ENCODE measurements around the gene FTSJ3.
A peak's percentile ranks its signal among the peaks of the same experiment; 100 is the strongest.
"Not testable (repeated sequence)": the region's sequence is repeated elsewhere in the genome, so short reads cannot be mapped to it uniquely, and the experiment has no call there.

The FTSJ3 gene, protein sequence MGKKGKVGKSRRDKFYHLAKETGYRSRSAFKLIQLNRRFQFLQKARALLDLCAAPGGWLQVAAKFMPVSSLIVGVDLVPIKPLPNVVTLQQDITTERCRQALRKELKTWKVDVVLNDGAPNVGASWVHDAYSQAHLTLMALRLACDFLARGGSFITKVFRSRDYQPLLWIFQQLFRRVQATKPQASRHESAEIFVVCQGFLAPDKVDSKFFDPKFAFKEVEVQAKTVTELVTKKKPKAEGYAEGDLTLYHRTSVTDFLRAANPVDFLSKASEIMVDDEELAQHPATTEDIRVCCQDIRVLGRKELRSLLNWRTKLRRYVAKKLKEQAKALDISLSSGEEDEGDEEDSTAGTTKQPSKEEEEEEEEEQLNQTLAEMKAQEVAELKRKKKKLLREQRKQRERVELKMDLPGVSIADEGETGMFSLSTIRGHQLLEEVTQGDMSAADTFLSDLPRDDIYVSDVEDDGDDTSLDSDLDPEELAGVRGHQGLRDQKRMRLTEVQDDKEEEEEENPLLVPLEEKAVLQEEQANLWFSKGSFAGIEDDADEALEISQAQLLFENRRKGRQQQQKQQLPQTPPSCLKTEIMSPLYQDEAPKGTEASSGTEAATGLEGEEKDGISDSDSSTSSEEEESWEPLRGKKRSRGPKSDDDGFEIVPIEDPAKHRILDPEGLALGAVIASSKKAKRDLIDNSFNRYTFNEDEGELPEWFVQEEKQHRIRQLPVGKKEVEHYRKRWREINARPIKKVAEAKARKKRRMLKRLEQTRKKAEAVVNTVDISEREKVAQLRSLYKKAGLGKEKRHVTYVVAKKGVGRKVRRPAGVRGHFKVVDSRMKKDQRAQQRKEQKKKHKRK

GRCh38 chr17:63827002-63827800, at the start of gene FTSJ3, which contains the start of gene PSMC5:
TSS of gene FTSJ3 (minus strand) at chr17:63827663. CDS start at chr17:63826902, 761 bp downstream.
TSS of gene PSMC5 (plus strand) at chr17:63827431. CDS start at chr17:63827491, 60 bp downstream.
- peak; percentile 90 for DNase-seq

GRCh38 chr17:63874693-63875092, 47.2 kb upstream of the FTSJ3 start:
- DNase-seq, result not testable (repeated sequence)

DNA sequence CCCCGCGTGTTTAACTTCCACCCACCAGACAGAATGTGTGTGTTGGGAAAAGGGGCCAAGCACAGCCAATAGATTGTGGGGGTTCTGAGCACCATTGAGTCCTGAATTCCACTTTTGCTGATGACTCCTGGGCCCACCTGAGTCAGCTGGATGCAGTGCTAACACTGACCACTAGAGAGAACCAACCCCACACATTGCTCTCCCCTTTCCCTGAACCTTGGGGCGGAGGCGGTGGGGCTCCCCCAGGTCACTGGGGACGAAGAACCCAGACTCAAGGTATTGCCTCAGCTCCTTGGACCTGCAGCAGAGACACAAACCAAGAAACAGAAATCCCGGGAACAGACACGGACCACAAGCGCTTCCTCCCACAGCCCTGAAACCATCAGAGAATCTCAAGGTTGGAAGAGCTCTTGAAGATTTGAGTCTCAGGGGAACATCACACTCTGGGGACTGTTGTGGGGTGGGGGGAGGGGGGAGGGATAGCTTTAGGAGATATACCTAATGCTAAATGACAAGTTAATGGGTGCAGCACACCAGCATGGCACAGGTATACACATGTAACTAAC, 46.7 kb upstream of the FTSJ3 start:
- DNase-seq, result not testable (repeated sequence)

DNA sequence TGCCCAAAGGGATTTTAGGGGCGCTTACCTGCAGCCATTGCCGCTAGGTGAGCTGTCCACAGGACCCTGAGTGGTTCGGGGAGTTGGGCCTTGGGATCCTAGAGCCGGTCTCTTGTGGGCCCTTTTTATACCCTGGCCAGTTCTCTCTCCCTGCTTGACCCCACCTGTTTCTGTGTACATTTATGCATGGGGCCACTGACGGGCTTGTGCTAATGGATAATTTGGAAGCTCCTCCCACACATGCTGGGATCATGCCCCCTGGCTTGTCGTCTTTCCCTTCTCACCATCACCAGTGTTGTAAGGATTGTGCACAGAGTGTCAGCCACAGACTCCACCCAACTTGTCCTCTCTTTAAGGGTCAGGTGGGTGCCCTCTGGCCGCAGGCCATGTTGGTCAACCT, 46.1 kb upstream of the FTSJ3 start, which contains the start of gene CSH2:
CSH2 (minus strand) TSS at position 101 of the 400 bp plus-strand sequence; CDS start at position 38, 63 bp downstream.
- DNase-seq, result not testable (repeated sequence)

GRCh38 chr17:63871646-63872365, 44.3 kb upstream of the FTSJ3 start:
- DNase-seq, result not testable (repeated sequence)

GRCh38 chr17:63870292-63870665, 42.8 kb upstream of the FTSJ3 start:
- not testable (repeated sequence) for DNase-seq

GRCh38 chr17:63869491-63870291, 42.2 kb upstream of the FTSJ3 start:
- DNase-seq, result not testable (repeated sequence)

GRCh38 chr17:63866625-63867024, 39.2 kb upstream of the FTSJ3 start:
- not testable (repeated sequence) for DNase-seq

- no peak for DNase-seq
Observed at GRCh38 chr17:63859257-63859656, 31.8 kb upstream of the FTSJ3 start.

- not testable (repeated sequence) for DNase-seq
Observed at GRCh38 chr17:63856425-63856824, 29.0 kb upstream of the FTSJ3 start.

DNA sequence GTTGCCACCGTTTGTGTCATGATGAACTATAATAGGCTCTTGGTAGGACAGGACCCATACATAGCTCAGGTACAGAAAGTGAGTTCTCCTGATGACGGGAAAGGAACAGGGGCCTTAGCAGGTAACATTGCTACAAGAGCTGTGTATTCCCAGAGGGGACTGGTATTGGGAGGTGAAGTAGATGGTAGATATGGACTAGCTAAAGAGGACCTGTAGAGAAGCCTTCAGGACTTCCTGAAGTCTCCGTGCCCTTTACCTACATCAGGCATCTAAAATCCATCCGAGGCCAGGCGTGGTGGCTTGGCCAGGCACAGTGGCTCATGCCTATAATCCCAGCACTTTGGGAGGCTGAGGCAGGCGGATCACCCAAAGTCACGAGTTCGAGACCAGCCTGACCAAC, 27.7 kb upstream of the FTSJ3 start:
- DNase-seq, result no peak

- no peak for DNase-seq
Observed at GRCh38 chr17:63854709-63855108, 27.2 kb upstream of the FTSJ3 start.

DNA sequence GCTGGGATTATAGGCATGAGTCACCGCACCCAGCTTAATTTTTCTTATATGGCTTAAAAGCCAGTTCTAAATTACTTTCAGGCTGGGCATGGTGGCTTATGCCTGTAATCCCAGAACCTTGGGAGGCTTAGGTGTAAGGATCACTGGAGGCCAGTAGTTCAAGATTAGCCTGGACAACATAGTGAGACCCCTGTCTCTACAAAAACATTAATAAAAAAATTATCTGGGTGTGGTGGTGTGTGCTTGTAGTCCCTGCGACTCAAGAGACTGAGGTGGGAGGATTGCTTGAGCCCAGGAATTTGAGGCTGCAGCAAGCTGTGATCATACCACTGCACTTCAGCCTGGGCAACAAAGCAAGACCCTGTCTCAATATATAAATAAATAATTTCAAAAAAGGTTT, 25.8 kb upstream of the FTSJ3 start:
- no peak for DNase-seq

DNA sequence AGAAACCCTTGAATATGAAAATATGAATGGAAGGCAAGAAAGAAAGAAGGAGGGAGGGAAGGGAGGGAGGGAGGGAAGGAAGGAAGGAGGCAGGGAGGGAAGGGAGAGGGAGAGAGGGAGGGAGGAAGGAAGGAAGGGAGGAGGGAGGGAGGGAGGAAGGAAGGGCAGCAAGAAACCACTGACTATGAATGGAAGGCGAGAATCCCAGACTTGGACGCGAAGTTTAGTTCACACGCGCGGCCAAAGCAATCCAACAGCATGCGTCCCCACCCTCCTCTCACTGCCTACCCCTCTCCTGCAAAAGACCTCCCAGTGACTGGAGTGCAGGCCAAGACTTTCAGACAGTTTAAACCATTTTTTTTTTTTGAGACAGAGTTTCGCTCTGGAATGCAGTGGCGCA, 22.9 kb upstream of the FTSJ3 start:
- DNase-seq, result no peak

DNA sequence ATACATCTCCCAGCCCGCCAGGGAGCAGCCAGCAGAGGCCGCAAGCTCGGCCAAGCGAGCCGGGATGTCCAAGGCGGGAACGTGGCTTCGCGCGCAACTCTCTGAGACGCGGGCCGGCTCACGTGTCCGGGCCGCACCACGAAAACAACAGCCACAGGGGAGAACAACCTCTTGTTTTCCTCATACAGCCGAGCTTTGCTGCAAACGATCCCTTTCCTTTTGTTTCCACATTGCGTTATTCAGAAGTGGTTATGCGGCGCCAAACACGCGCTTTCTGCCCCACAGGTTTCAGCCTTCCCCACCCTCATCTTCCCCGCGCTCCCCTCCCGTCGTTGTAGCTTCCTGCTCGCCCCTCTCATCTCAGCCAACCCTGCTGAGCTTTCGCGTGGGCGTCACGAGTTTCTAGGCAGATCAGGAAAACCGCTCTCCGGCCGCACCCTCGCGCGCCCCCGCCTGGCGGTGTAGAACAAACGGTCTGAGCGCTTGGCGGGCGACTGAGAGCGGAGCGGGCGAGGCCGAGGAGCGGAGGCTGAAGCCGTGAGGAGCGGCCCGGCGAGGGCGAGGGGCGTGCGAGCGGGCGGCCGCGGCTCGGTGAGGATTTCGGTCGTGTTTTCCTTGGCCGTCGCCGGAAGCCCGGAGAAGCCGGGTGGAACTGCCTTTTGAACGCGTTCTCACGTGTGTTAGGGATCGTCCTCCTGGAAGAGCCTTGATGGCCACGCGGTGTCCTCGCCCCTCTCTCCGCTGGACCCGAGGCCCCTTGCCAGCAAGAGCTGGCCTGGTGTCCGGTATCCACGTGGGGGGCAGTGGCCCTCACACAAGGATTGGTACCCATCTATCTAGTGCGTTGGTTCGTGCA, 21.6 kb upstream of the FTSJ3 start:
- no peak for DNase-seq

DNA sequence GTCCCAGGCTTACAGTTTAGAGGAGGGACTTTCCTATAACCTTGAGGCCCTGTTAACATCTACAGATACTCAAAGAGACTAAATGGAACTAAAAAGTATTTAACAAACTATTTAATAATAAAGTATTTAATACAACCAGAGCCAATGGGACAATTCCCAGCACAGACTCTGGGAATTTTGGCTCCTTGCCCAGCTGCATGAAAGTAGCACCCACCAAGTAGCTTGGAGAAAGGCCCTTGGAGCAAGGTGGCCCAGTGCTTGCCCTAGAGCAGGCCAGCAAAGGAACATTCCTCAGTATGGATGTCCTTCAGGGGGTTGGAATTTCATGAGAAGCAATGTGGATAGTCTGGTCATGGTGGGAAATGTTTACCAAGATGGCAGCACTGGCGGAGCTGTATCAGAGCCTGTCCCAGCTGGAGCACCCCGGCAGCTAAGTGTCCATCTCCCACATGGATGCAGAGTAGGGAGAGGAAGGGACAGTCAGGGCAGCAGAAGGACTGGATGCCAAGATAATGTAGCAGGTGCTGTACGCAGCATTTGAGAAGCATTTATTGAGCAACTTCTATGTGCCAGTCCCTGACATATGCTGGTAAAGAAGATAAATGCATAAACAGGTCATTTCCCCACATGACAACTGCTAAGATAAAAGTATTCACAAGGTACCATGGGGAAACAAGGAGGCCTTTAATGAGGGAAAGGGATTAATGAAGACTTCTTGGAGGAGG, 20.2 kb upstream of the FTSJ3 start:
- DNase-seq, result no peak

GRCh38 chr17:63845509-63845908, 18.0 kb upstream of the FTSJ3 start:
- no peak for DNase-seq

- no peak for DNase-seq
Observed at GRCh38 chr17:63843910-63844677, 16.6 kb upstream of the FTSJ3 start.
